Mammary epithelial cell (primary cell): Measurements from ENCODE around the gene PRIM2.
"Not testable (repeated sequence)": the region's sequence is repeated elsewhere in the genome, so short reads cannot be mapped to it uniquely, and the experiment has no call there.

ENCODE experiments used
- EZH2 ChIP-seq: IDR thresholded peaks from 2 replicates; pipeline ENCODE4 v1.6.1; 2012; ENCODE audit warnings: low read length, inconsistent platforms, borderline replicate concordance
- TF ChIP-seq, protein P1 (sequence below), 2 donors: IDR thresholded peaks in 1 of 2; conservative IDR thresholded peaks in 1 of 2; 2 replicates each; pipeline ENCODE4 v1.5.1; 2011 to 2012; ENCODE audit warnings: inconsistent platforms in 2 of 2, low read length in 2 of 2, mild to moderate bottlenecking in 2 of 2, control low read depth in 1 of 2, low read depth in 1 of 2; ENCODE audit not compliant: insufficient read depth in 1 of 2; ENCODE audit errors: extremely low read depth in 1 of 2

GRCh38 chr6:57658526-57658925 is 341.1 kb downstream of the PRIM2 start:
- TF ChIP-seq, protein P1, sequence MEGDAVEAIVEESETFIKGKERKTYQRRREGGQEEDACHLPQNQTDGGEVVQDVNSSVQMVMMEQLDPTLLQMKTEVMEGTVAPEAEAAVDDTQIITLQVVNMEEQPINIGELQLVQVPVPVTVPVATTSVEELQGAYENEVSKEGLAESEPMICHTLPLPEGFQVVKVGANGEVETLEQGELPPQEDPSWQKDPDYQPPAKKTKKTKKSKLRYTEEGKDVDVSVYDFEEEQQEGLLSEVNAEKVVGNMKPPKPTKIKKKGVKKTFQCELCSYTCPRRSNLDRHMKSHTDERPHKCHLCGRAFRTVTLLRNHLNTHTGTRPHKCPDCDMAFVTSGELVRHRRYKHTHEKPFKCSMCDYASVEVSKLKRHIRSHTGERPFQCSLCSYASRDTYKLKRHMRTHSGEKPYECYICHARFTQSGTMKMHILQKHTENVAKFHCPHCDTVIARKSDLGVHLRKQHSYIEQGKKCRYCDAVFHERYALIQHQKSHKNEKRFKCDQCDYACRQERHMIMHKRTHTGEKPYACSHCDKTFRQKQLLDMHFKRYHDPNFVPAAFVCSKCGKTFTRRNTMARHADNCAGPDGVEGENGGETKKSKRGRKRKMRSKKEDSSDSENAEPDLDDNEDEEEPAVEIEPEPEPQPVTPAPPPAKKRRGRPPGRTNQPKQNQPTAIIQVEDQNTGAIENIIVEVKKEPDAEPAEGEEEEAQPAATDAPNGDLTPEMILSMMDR (conservative IDR thresholded peaks at IDR 0.05 in 1 of 2, IDR thresholded peaks at IDR 0.05 in 1 of 2; ENCODE audit: extremely low read depth in 1 of 2, insufficient read depth in 1 of 2, low read depth in 1 of 2, low read length in 2 of 2), result not testable (repeated sequence)
- not testable (repeated sequence) for TF ChIP-seq EZH2
